GM21825 (cell line): ENCODE data around the gene KDM7A.
"Not testable (repeated sequence)": the region's sequence is repeated elsewhere in the genome, so short reads cannot be mapped to it uniquely, and the experiment has no call there.

ENCODE experiments used
- ATAC-seq: cut with Tn5 transposase; IDR thresholded peaks from one replicate; pipeline ENCODE4 v1.9.1; 2021; ENCODE audit warnings: mild to moderate bottlenecking, moderate library complexity; ENCODE audit not compliant: unreplicated experiment

The KDM7A gene

GRCh38 chr7:140162081-140162480, 14.7 kb downstream of the KDM7A start:
- ATAC-seq = not testable (repeated sequence)

- ATAC-seq = no peak
Measured at GRCh38 chr7:140161047-140161446, 15.7 kb downstream of the KDM7A start.

- ATAC-seq = no peak
Measured at GRCh38 chr7:140160308-140160707, 16.5 kb downstream of the KDM7A start.

GRCh38 chr7:140159497-140159896, 17.3 kb downstream of the KDM7A start:
- ATAC-seq = no peak

- ATAC-seq = no peak
Measured at GRCh38 chr7:140156460-140157080, 20.2 kb downstream of the KDM7A start.

- ATAC-seq = no peak
Measured at GRCh38 chr7:140155428-140155827, 21.4 kb downstream of the KDM7A start.

- ATAC-seq = no peak
Measured at GRCh38 chr7:140153666-140154161, 23.1 kb downstream of the KDM7A start.

GRCh38 chr7:140146574-140146973, 30.2 kb downstream of the KDM7A start:
- ATAC-seq = no peak

- ATAC-seq = no peak
Measured at GRCh38 chr7:140145709-140146108, 31.1 kb downstream of the KDM7A start.

GRCh38 chr7:140144821-140145220, 32.0 kb downstream of the KDM7A start:
- no peak for ATAC-seq

GRCh38 chr7:140143997-140144396, 32.8 kb downstream of the KDM7A start:
- ATAC-seq = no peak

- no peak for ATAC-seq
Measured at GRCh38 chr7:140142031-140142430, 34.8 kb downstream of the KDM7A start.

GRCh38 chr7:140141256-140141655, 35.5 kb downstream of the KDM7A start:
- no peak for ATAC-seq

GRCh38 chr7:140137078-140137477, 39.7 kb downstream of the KDM7A start:
- ATAC-seq = no peak

- no peak for ATAC-seq
Measured at GRCh38 chr7:140136073-140136472, 40.7 kb downstream of the KDM7A start.

- ATAC-seq = no peak
Measured at GRCh38 chr7:140134039-140134438, 42.7 kb downstream of the KDM7A start.

- ATAC-seq = no peak
Measured at GRCh38 chr7:140127360-140128127, 49.2 kb downstream of the KDM7A start.

GRCh38 chr7:140126435-140127034, 50.2 kb downstream of the KDM7A start:
- no peak for ATAC-seq

GRCh38 chr7:140122965-140123364, 53.8 kb downstream of the KDM7A start:
- no peak for ATAC-seq

- no peak for ATAC-seq
Measured at GRCh38 chr7:140121326-140121725, 55.5 kb downstream of the KDM7A start.

- ATAC-seq = not testable (repeated sequence)
Measured at GRCh38 chr7:140114817-140115216, 62.0 kb downstream of the KDM7A start.

GRCh38 chr7:140108777-140109176, 68.0 kb downstream of the KDM7A start:
- ATAC-seq = not testable (repeated sequence)
